ENCODE measurements around the gene SLC6A19. TPM values are rescaled to one million over a fixed set of nuclear protein-coding genes. Genes with fewer than 3 reads are reported as not detected.

Gene SLC6A19
- total RNA-seq, 3 donors from 2014 or later: 14.4 to 92.8 (median 29.2) TPM

- ATAC-seq: no peak
- intact Hi-C loops (cut with DNase I, micrococcal nuclease): no loop called here
Observed at GRCh38 chr5:1274471-1274870, 73.1 kb downstream of the SLC6A19 start.

More at GRCh38 chr5:1274471-1274870, 73.1 kb downstream of the SLC6A19 start:
- no peak for TF ChIP-seq CTCF (IDR thresholded peaks at IDR 0.05)
- no peak for DNase-seq
- Histone ChIP-seq H3K9me3 (no peaks in the 10 kb centered on the region), H3K36me3 (ENCODE audit: low read depth) (no peaks in the 10 kb centered on the region), H3K4me1 (ENCODE audit: low read depth) (no peaks in the 10 kb centered on the region), H3K4me3 (no peak overlapping the region)

Other genes with a start within 250 kb of the SLC6A19 start
- gene NKD2, start 192.8 kb upstream of the SLC6A19 start, total RNA-seq: 1 to 10 TPM in 2 of 3 donors, under 1 TPM in 1; 0.93 to 3.7 (median 2.1) TPM
- gene SLC12A7, start 89.5 kb upstream of the SLC6A19 start, total RNA-seq: 10 to 100 TPM; 80.5 to 97.4 (median 94.1) TPM
- gene SLC6A18, start 23.8 kb downstream of the SLC6A19 start, total RNA-seq: under 1 TPM in 1 of 3 donors, not detected in 2; 0.89 TPM
- gene TERT, start 93.5 kb downstream of the SLC6A19 start, total RNA-seq: 1 to 10 TPM; 2.1 to 5.0 (median 2.8) TPM
- gene CLPTM1L, start 143.5 kb downstream of the SLC6A19 start, total RNA-seq: 100 to 1,000 TPM in 1 of 3 donors, 10 to 100 TPM in 2; 86.6 to 101 (median 97.6) TPM
- gene SLC6A3, start 243.8 kb downstream of the SLC6A19 start, total RNA-seq: not detected